A673 (cell line): ENCODE results near the gene C19orf12.

Source experiments
- CTCF ChIP-seq: fragments of 300-800, 200-600 bp; sonication (generic); conservative IDR thresholded peaks from 2 replicates; pipeline ENCODE4 v1.5.1; 2017; ENCODE audit warnings: low read depth, mild to moderate bottlenecking, antibody characterized with exemption, low read length, moderate library complexity, mixed read lengths
- EZH2 ChIP-seq: fragments of 200-600 bp; sonication (generic); IDR thresholded peaks from 2 replicates; pipeline ENCODE4 v1.6.1; 2017; ENCODE audit warnings: borderline replicate concordance, low read depth, mild to moderate bottlenecking, mixed read lengths, antibody characterized with exemption, low read length; ENCODE audit not compliant: poor library complexity, severe bottlenecking

GRCh38 chr19:29666578-29667386 is 48.3 kb downstream of the C19orf12 start:
- TF ChIP-seq EZH2 (no peak), CTCF (no peak)
